ENCODE measurements around the gene TSPO.

Gene TSPO

GRCh38 chr22:43154887-43155536, 3.7 kb downstream of the TSPO start:
- H3K4me3 ChIP-seq (ENCODE audit: low read depth, low read length): no peak overlapping the region
- no peak for DNase-seq (ENCODE audit: low read depth)
- no peak for TF ChIP-seq CTCF (IDR thresholded peaks at IDR 0.05; ENCODE audit: control insufficient read depth, extremely low read depth, insufficient read depth)

DNA sequence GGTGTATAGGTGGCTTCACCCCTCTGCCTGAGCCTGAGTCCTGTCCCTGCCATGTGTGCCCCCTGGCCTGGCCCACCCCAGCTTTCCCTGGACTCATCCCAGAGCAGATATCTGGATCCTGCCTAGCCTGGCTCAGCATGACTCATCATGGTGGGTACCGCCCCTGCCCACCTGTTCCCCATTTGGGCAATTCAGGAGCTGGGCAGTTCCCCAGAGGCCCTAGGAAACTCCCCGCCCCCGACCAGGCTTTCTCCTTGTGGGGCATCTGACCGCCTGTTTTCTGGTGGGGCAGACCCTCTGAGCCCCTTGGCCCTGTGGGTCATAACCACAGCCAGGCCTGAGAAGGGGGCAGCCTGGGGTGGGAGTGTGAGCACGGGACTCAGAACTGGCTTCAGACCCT, 4.4 kb downstream of the TSPO start:
- TF ChIP-seq CTCF (IDR thresholded peaks at IDR 0.05; ENCODE audit: control insufficient read depth, extremely low read depth, insufficient read depth): no peak
- DNase-seq (ENCODE audit: low read depth): no peak
- no peak overlapping the region for H3K4me3 ChIP-seq (ENCODE audit: low read depth, low read length)

DNA sequence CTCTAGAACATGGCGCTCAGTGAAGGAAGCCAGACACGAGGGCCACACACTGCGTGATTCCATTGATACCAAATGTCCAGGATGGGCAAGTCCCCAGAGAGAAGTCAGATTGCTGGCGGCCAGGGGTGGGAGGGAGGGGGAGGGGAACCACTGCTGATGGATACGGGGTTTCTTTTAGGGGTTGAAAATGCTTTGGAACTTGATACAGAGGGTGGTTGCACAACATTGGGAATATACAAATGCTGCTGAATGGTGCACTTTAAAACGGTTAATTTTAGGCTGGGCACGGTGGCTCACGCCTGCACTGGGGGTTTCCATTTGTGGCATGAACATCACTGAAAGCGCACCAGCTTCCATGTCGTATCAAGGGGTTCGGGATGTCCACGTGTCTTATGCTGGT, 5.1 kb downstream of the TSPO start:
- H3K4me3 ChIP-seq (ENCODE audit: low read depth, low read length): no peak overlapping the region
- no peak for TF ChIP-seq CTCF (IDR thresholded peaks at IDR 0.05; ENCODE audit: control insufficient read depth, extremely low read depth, insufficient read depth)
- DNase-seq (ENCODE audit: low read depth): no peak

DNA sequence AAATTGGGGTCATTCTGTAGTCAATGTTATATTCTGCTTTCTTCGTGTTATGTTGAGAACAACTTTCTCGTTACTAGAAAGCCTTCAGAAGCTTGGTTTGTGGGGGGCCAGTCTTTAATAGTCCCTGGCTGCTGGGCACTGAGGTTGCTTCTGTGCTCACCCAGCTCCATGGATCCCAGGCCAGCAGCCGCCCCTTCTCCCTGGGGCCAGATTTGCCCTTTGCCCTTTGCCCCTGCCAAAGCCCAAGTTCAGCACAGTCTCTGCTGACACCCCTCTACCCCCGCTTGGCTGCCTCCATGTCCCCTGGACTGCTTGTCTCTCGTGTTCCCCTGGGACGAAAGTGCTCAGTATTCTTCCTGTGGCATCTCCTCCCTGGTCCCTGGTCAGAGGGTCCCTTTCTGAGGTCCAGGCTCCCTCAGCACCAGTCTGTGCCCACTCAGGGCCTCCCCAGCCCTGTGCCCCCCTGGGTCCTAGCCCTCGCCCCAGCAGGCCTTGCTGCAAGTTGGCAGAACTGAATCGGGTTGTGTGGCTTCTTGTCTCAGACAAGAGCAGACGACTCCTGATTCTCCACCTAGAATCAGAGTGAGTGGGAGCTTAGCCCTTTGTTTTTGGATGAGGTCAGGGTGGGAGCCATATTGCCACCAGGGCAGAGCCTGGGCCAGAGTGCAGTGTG, 6.7 kb downstream of the TSPO start:
- no peak for DNase-seq (ENCODE audit: low read depth)
- no peak for TF ChIP-seq CTCF (IDR thresholded peaks at IDR 0.05; ENCODE audit: control insufficient read depth, extremely low read depth, insufficient read depth)
- H3K4me3 ChIP-seq (ENCODE audit: low read depth, low read length): no peak overlapping the region

- H3K4me3 ChIP-seq (ENCODE audit: low read depth, low read length): no peak overlapping the region
- DNase-seq (ENCODE audit: low read depth): no peak
- TF ChIP-seq CTCF (IDR thresholded peaks at IDR 0.05; ENCODE audit: control insufficient read depth, extremely low read depth, insufficient read depth): no peak
Measured at GRCh38 chr22:43158778-43159483, 7.6 kb downstream of the TSPO start.

DNA sequence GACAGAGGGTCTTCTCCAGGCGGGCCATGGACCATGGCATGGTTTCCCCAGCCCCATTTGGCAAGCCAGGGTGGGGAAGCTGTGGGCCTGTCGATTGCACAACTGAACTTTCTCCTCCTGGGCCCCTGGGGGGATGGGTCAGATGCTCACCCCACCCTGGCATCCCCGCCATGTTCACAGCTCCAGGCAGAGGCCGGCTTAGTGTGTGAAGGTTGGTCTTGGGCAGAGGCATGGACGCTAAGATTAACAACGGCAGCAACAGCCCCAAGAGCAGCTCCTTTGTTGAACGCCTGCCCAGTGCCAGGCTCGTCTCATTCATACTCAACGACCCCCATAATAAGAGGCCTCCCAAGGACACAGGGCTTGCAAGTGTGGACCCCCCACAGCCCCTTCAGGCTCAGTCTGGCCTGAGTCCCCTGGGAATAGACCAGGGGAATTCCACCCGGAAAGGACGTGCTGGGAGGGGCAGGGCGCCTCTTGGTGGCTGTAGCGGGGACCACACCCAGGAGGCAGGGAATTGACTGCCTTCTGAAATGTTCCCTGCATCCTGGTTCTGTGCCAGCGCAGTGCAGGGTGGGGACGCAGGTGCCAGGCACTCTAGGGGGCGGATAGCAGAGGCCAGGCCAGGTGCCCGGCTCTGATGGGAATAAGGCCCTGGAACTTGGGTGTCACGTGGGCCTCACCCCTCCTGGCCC, 8.3 kb downstream of the TSPO start:
- no peak overlapping the region for H3K4me3 ChIP-seq (ENCODE audit: low read depth, low read length)
- TF ChIP-seq CTCF (IDR thresholded peaks at IDR 0.05; ENCODE audit: control insufficient read depth, extremely low read depth, insufficient read depth): no peak
- DNase-seq (ENCODE audit: low read depth): no peak

All from LNCaP clone FGC (cell line).